Measurements from ENCODE around the gene PCGF2. TPM values are rescaled to one million over a fixed set of nuclear protein-coding genes. Genes with fewer than 3 reads are reported as not detected.

Gene PCGF2
- total and polyA plus RNA-seq, 7 experiments from 2014 or later: 0.09 to 2.7 (median 0.34) TPM; not detected in 4

DNA sequence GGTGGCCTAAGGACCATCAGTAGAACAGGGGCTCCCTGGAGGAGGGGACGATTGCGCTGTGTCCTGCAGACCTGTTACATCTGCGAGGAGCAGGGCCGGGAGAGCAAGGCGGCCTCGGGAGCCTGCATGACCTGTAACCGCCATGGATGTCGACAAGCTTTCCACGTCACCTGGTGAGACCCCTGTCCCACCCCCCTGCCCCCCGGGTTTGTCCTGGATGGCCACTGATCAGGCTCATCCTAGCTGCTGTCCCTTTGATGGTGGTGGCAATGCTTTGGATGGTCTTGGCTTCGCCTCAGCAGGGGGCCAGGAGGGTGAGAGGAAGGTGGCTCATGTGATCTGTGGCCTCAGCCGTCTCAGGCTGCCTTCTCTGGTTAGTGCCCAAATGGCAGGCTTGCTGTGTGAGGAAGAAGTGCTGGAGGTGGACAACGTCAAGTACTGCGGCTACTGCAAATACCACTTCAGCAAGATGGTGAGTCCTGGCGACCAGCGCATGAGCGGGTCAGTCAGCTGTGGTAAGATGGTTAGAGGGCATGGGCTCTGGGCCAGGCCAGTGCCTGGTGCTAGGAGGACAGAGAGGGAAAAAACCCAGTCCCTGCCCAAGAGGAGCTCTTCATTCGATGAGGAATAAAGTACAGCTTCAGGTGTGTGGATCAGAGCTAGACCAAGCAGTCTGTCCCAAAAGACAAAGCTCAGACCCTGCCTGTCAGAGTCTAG is 38.9 kb downstream of the PCGF2 start:
- H3K27me3 ChIP-seq (ENCODE audit: control insufficient read depth in 2 of 2, insufficient read depth in 2 of 2, low read length in 2 of 2): no peaks in the 10 kb centered on the region
- peak overlapping the region in 8 of 9 donors; percentile 58 to 85 (median 68) for H3K27ac Mint-ChIP-seq
- no peaks in the 10 kb centered on the region for H3K27me3 Mint-ChIP-seq
- H3K4me1 Mint-ChIP-seq: peaks cover 37 to 59% (median 46%) of the 10 kb centered on the region in 7 donors
- H3K9me3 ChIP-seq (ENCODE audit: control insufficient read depth in 2 of 3, low read length in 3 of 3): no peaks in the 10 kb centered on the region
- H3K27ac ChIP-seq (ENCODE audit: low read depth, low read length): no peak overlapping the region
- H3K4me3 ChIP-seq (ENCODE audit: low read length): no peak overlapping the region
- DNase-seq (no peak), ATAC-seq (no peak)
- peaks cover 0 to 2% (median 0%) of the 10 kb centered on the region in 11 donors for H3K9me3 Mint-ChIP-seq
- intact Hi-C loops (cut with micrococcal nuclease): no loop called here
- ChIA-PET POLR2A (interaction anchor here (0.5 to 14.1 kb wide), 4 partner anchors 12 to 124 kb away, joined by 3 to 317 read pairs (median 8); partner anchors contain the start of gene CISD3), CTCF (interaction anchor here (1.0 to 1.5 kb wide), 2 partner anchors 19 to 295 kb away, joined by 3 to 6 read pairs; no protein-coding TSS in a partner anchor)
- H3K36me3 ChIP-seq (ENCODE audit: control insufficient read depth in 2 of 3, insufficient read depth in 3 of 3, low read length in 3 of 3): peaks cover 17 to 75% (median 28%) of the 10 kb centered on the region in 3 experiments
- H3K36me3 Mint-ChIP-seq: peaks cover 8 to 49% (median 9%) of the 10 kb centered on the region in 5 donors
- H3K4me3 Mint-ChIP-seq: no peak overlapping the region
- peaks cover 15 to 22% of the 10 kb centered on the region in 2 donors for H3K4me1 ChIP-seq (ENCODE audit: control insufficient read depth in 2 of 2, insufficient read depth in 2 of 2, low read length in 2 of 2)

DNA sequence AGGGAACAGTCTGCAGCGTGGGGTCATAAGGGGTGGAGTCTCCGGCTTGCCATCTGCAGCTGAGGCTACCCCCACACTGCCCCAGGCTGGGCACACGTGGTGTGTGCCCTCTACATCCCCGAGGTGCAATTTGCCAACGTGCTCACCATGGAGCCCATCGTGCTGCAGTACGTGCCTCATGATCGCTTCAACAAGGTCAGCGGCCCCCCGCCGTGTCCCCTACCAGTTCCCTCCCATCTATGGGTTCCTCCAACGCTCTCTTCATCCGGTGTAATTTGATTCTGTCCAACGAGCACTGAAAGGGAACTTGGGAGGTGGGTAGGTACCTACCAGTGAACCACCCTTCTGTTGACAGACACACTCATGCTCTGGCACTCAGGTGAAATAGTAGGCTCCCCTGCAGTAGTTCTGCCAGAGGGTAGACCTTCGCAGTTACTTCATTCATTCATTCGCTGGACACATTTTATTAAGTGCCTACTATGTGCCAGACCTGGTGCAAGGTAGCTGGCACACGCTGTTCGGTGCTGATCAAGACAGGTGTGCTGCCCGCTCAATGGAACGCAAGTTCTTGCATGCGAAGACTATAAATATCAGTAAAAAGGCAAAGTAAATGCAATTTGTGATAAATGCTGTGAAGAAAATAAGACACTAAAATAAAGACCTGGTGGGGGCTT is 40.3 kb downstream of the PCGF2 start:
- POLR2A ChIA-PET: interaction anchor here (0.8 to 14.1 kb wide), 6 partner anchors 14 to 44 kb away, joined by 3 to 317 read pairs (median 8); partner anchors contain the start of genes CISD3 and PSMB3

DNA sequence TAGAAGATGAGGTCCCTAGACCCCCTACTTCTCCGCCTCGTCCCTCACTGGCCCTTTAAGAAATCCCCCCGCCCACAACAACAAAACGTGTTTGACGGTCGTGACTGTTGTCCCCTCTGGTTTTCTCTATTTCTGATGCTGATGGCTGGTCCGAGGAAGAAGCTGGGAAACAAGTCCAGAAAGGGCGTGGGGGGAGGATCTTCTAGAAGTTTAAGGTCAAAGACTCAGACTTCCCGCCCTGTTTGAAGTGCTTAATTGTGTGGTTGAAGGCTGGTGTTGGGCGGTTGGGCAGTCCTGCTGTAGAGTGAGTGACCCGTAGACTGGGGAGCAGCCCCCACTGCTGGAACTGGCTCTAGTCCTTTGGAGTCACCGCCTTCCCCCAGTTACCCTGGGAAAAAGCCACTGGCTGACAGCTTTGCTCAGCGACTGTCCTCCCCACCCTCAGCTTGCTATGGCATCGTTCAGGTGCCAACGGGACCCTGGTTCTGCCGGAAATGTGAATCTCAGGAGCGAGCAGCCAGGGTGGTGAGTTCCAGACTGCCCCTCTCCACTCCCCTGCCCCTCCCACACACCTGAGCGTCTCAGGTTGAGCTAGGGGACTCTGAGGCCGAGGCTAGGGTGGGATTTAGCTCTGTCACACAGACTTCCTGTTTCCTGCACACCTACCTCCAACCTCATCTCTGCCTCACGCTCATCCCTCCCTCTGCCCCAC is 41.5 kb downstream of the PCGF2 start:
- peaks cover 34 to 61% (median 48%) of the 10 kb centered on the region in 7 donors for H3K4me1 Mint-ChIP-seq
- H3K36me3 Mint-ChIP-seq: peaks cover 8 to 42% (median 9%) of the 10 kb centered on the region in 5 donors
- H3K27me3 ChIP-seq (ENCODE audit: control insufficient read depth in 2 of 2, insufficient read depth in 2 of 2, low read length in 2 of 2): no peaks in the 10 kb centered on the region

More for the DNA sequence above, 40.3 kb downstream of the PCGF2 start:
- CTCF ChIA-PET: interaction anchor here (0.6 to 1.0 kb wide), 2 partner anchors 56 to 293 kb away, joined by 3 to 5 read pairs; no protein-coding TSS in a partner anchor
- Histone ChIP-seq H3K9me3 (ENCODE audit: control insufficient read depth in 2 of 3, low read length in 3 of 3) (no peaks in the 10 kb centered on the region), H3K27ac (ENCODE audit: low read depth, low read length) (peak overlapping the region; percentile 71), H3K36me3 (ENCODE audit: control insufficient read depth in 2 of 3, insufficient read depth in 3 of 3, low read length in 3 of 3) (peaks cover 17 to 61% (median 23%) of the 10 kb centered on the region in 3 experiments), H3K4me1 (ENCODE audit: control insufficient read depth in 2 of 2, insufficient read depth in 2 of 2, low read length in 2 of 2) (peaks cover 15 to 22% of the 10 kb centered on the region in 2 donors), H3K4me3 (ENCODE audit: low read length) (no peak overlapping the region), H3K27me3 (ENCODE audit: control insufficient read depth in 2 of 2, insufficient read depth in 2 of 2, low read length in 2 of 2) (no peaks in the 10 kb centered on the region)
- no peak for DNase-seq
- Mint-ChIP-seq H3K9me3 (peaks cover 0 to 2% (median 0%) of the 10 kb centered on the region in 11 donors), H3K27ac (peak overlapping the region; percentile 81 to 96 (median 89)), H3K4me1 (peaks cover 36 to 62% (median 46%) of the 10 kb centered on the region in 7 donors), H3K27me3 (no peaks in the 10 kb centered on the region), H3K4me3 (peak overlapping the region; percentile 63 to 100 (median 96)), H3K36me3 (peaks cover 8 to 43% (median 9%) of the 10 kb centered on the region in 5 donors)
- intact Hi-C loops (cut with micrococcal nuclease): no loop called here
- no peak for ATAC-seq

DNA sequence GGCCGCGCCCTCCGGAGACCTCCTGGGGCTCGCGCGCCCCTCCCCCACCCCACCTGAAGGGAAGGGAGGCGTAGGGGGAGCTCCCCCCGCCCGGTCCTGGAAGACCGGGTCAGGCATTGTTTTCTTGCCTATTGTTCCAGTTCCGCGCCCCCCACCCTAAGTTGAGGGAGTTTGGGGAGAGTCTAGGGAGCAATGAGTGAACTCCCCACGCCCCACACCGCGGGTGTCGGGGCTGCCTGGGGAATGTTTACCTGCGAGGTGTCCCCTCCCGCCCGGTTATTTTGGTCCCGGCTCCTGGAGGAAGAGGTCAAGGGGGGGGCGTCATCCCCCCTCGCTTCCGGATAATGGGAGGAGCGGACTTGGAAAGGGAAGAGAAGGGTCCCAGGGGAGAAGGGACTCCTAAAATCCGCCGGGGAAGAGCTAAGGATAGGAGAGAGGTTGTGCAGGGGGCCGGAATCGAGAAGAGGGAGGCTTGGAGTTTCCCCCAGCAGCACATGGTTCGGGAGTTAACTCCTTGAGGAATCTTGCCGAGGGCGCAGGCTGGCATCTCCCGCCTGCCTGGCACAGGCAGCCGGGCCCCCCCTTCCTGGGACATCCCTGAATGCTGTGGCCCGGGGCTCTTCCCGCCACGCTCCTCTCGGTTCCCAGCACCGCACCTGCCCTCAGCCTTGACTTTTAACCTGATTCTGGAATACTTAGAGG is 42.2 kb downstream of the PCGF2 start:
- peaks cover 26 to 27% of the 10 kb centered on the region in 2 donors for H3K4me1 ChIP-seq (ENCODE audit: control insufficient read depth in 2 of 2, insufficient read depth in 2 of 2, low read length in 2 of 2)
- Mint-ChIP-seq H3K9me3 (peaks cover 0 to 2% (median 0%) of the 10 kb centered on the region in 11 donors), H3K4me1 (peaks cover 39 to 61% (median 51%) of the 10 kb centered on the region in 7 donors), H3K27me3 (no peaks in the 10 kb centered on the region), H3K36me3 (peaks cover 8 to 38% (median 9%) of the 10 kb centered on the region in 5 donors), H3K4me3 (peak overlapping the region; percentile 94 to 100 (median 98)), H3K27ac (peak overlapping the region; percentile 80 to 96 (median 89))
- intact Hi-C loops (cut with micrococcal nuclease): loop anchor here (1.0 kb wide), 3 partner anchors 22 to 45 kb away; no protein-coding TSS in a partner anchor
- POLR2A ChIA-PET: interaction anchor here (0.7 to 14.1 kb wide), 16 partner anchors 9 to 494 kb away, joined by 3 to 317 read pairs (median 6); partner anchors contain the start of genes CISD3, PSMB3, RPL19 and RPL23
- CTCF ChIA-PET: interaction anchor here (0.6 to 1.8 kb wide), 6 partner anchors 11 to 29 kb away, joined by 3 to 13 read pairs (median 4); no protein-coding TSS in a partner anchor
- H3K4me3 ChIP-seq (ENCODE audit: low read length): peak overlapping the region; percentile 73
- peaks cover 17 to 42% (median 20%) of the 10 kb centered on the region in 3 experiments for H3K36me3 ChIP-seq (ENCODE audit: control insufficient read depth in 2 of 3, insufficient read depth in 3 of 3, low read length in 3 of 3)
- ATAC-seq (no peak), DNase-seq (peak in 5 of 9 donors; percentile 13 to 36 (median 19))
- no peaks in the 10 kb centered on the region for H3K9me3 ChIP-seq (ENCODE audit: control insufficient read depth in 2 of 3, low read length in 3 of 3)
- no peaks in the 10 kb centered on the region for H3K27me3 ChIP-seq (ENCODE audit: control insufficient read depth in 2 of 2, insufficient read depth in 2 of 2, low read length in 2 of 2)
- H3K27ac ChIP-seq (ENCODE audit: low read depth, low read length): peak overlapping the region; percentile 71

More for the DNA sequence above, 41.5 kb downstream of the PCGF2 start:
- Histone ChIP-seq H3K4me3 (ENCODE audit: low read length) (peak overlapping the region; percentile 73), H3K27ac (ENCODE audit: low read depth, low read length) (peak overlapping the region; percentile 71), H3K36me3 (ENCODE audit: control insufficient read depth in 2 of 3, insufficient read depth in 3 of 3, low read length in 3 of 3) (peaks cover 17 to 49% (median 20%) of the 10 kb centered on the region in 3 experiments), H3K4me1 (ENCODE audit: control insufficient read depth in 2 of 2, insufficient read depth in 2 of 2, low read length in 2 of 2) (peaks cover 18 to 22% of the 10 kb centered on the region in 2 donors), H3K9me3 (ENCODE audit: control insufficient read depth in 2 of 3, low read length in 3 of 3) (no peaks in the 10 kb centered on the region)
- ChIA-PET POLR2A (interaction anchor here (0.7 to 14.1 kb wide), 12 partner anchors 10 to 493 kb away, joined by 3 to 317 read pairs (median 6); partner anchors contain the start of genes CISD3, PSMB3, RPL19 and RPL23), CTCF (interaction anchor here (0.6 to 1.8 kb wide), 6 partner anchors 11 to 30 kb away, joined by 3 to 13 read pairs (median 4); no protein-coding TSS in a partner anchor)
- H3K27ac Mint-ChIP-seq: peak overlapping the region; percentile 81 to 96 (median 89)
- DNase-seq (peak in 5 of 9 donors; percentile 20 to 42 (median 21)), ATAC-seq (no peak)
- intact Hi-C loops (cut with micrococcal nuclease): loop anchor here in 1 of 2 donors (1.0 kb wide), 1 partner anchor 22 kb away; no protein-coding TSS in a partner anchor
- peaks cover 0 to 2% (median 0%) of the 10 kb centered on the region in 11 donors for H3K9me3 Mint-ChIP-seq
- peak overlapping the region; percentile 94 to 100 (median 98) for H3K4me3 Mint-ChIP-seq
- H3K27me3 Mint-ChIP-seq: no peaks in the 10 kb centered on the region

DNA sequence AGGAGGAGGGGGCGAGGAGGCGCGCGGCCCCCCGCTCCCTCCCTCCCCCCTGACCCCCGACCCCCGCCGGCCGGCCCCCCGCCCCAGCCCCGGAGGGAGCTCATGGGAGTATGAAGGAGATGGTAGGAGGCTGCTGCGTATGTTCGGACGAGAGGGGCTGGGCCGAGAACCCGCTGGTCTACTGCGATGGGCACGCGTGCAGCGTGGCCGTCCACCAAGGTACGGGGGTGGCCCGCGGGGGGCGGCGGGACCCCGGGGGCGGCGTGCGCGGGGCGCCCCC is 42.7 kb downstream of the PCGF2 start:
- H3K36me3 Mint-ChIP-seq: peaks cover 8 to 34% (median 9%) of the 10 kb centered on the region in 5 donors
- H3K27ac Mint-ChIP-seq: peak overlapping the region in 6 of 9 donors; percentile 38 to 98 (median 89)
- H3K4me1 Mint-ChIP-seq: peaks cover 35 to 58% (median 46%) of the 10 kb centered on the region in 7 donors
- intact Hi-C loops (cut with micrococcal nuclease): loop anchor here (1.0 kb wide), 3 partner anchors 23 to 46 kb away; no protein-coding TSS in a partner anchor
- peaks cover 0 to 2% (median 0%) of the 10 kb centered on the region in 11 donors for H3K9me3 Mint-ChIP-seq
- Histone ChIP-seq H3K4me3 (ENCODE audit: low read length) (peak overlapping the region; percentile 73), H3K36me3 (ENCODE audit: control insufficient read depth in 2 of 3, insufficient read depth in 3 of 3, low read length in 3 of 3) (peaks cover 15 to 37% (median 20%) of the 10 kb centered on the region in 3 experiments), H3K27me3 (ENCODE audit: control insufficient read depth in 2 of 2, insufficient read depth in 2 of 2, low read length in 2 of 2) (no peaks in the 10 kb centered on the region), H3K27ac (ENCODE audit: low read depth, low read length) (peak overlapping the region; percentile 71), H3K4me1 (ENCODE audit: control insufficient read depth in 2 of 2, insufficient read depth in 2 of 2, low read length in 2 of 2) (peaks cover 27 to 29% of the 10 kb centered on the region in 2 donors), H3K9me3 (ENCODE audit: control insufficient read depth in 2 of 3, low read length in 3 of 3) (no peaks in the 10 kb centered on the region)
- POLR2A ChIA-PET: interaction anchor here (0.8 to 14.1 kb wide), 10 partner anchors 10 to 148 kb away, joined by 3 to 317 read pairs (median 5); partner anchors contain the start of genes CISD3 and RPL23
- no peaks in the 10 kb centered on the region for H3K27me3 Mint-ChIP-seq
- H3K4me3 Mint-ChIP-seq: peak overlapping the region; percentile 65 to 100 (median 97)
- DNase-seq (peak in 2 of 9 donors; percentile 23 to 51), ATAC-seq (no peak)
- CTCF ChIA-PET: interaction anchor here (0.6 to 1.9 kb wide), 4 partner anchors 23 to 30 kb away, joined by 3 to 14 read pairs (median 5); no protein-coding TSS in a partner anchor
